Endometrial microvascular endothelial cells (primary cell): ENCODE results near the gene KCNE2. TPM values are rescaled to one million over a fixed set of nuclear protein-coding genes. Genes with fewer than 3 reads are reported as not detected.
"Not testable (repeated sequence)": the region's sequence is repeated elsewhere in the genome, so short reads cannot be mapped to it uniquely, and the experiment has no call there.

ENCODE experiments used
- in situ Hi-C: cut with HindIII; loops from 2 replicates; pipeline ENCODE4 v1.10.0; 2017; ENCODE audit warnings: low sequenced_read_pairs, low pct_unique_long_range_greater_than_20kb; ENCODE audit errors: inconsistent ontology term
- total RNA-seq: library from RNA; depleted of rRNA; stranded (reverse); fragments of >200 nt; gene quantifications from one replicate; pipeline ENCODE4 v1.2.3, GENCODE V29; 2015; ENCODE audit errors: inconsistent ontology term

The KCNE2 gene
- total RNA-seq, 1 donor from 2014 or later: not detected

GRCh38 chr21:34348890-34349519 is 14.8 kb upstream of the KCNE2 start:
- in situ Hi-C loops: no loop called here

- in situ Hi-C loops: no loop called here
Measured at GRCh38 chr21:34351786-34352241, 12.0 kb upstream of the KCNE2 start.

- in situ Hi-C loops: no loop called here
Measured at GRCh38 chr21:34352556-34352955, 11.2 kb upstream of the KCNE2 start.

GRCh38 chr21:34353182-34353581 is 10.6 kb upstream of the KCNE2 start:
- in situ Hi-C loops: no loop called here

GRCh38 chr21:34354836-34355235 is 9.0 kb upstream of the KCNE2 start:
- in situ Hi-C loops: no loop called here

GRCh38 chr21:34355570-34355969 is 8.2 kb upstream of the KCNE2 start:
- in situ Hi-C loops: no loop called here

- in situ Hi-C loops: no loop called here
Measured at GRCh38 chr21:34357889-34358288, 5.9 kb upstream of the KCNE2 start.

GRCh38 chr21:34358866-34359265 is 4.9 kb upstream of the KCNE2 start:
- in situ Hi-C loops: no loop called here

- in situ Hi-C loops: no loop called here
Measured at GRCh38 chr21:34360488-34361241, 3.1 kb upstream of the KCNE2 start.

- in situ Hi-C loops: no loop called here
Measured at GRCh38 chr21:34362136-34362444, 1.7 kb upstream of the KCNE2 start.

GRCh38 chr21:34362670-34363069 is 1.1 kb upstream of the KCNE2 start:
- in situ Hi-C loops: no loop called here

- in situ Hi-C loops: no loop called here
Measured at GRCh38 chr21:34364921-34365320, 1.1 kb downstream of the KCNE2 start.

- in situ Hi-C loops: no loop called here
Measured at GRCh38 chr21:34365809-34366208, 2.0 kb downstream of the KCNE2 start.

- in situ Hi-C loops: no loop called here
Measured at GRCh38 chr21:34367320-34367935, 3.6 kb downstream of the KCNE2 start.

- in situ Hi-C loops: no loop called here
Measured at GRCh38 chr21:34369741-34370140, 5.9 kb downstream of the KCNE2 start.

- in situ Hi-C loops: no loop called here
Measured at GRCh38 chr21:34372321-34372720, 8.5 kb downstream of the KCNE2 start.

GRCh38 chr21:34374462-34374861 is 10.7 kb downstream of the KCNE2 start:
- in situ Hi-C loops: not testable (repeated sequence)

GRCh38 chr21:34374940-34375618 is 11.3 kb downstream of the KCNE2 start, which contains the start of gene SMIM11:
Gene SMIM11 (plus strand): TSS chr21:34375507. CDS start chr21:34379505, 3,998 bp downstream.
- in situ Hi-C loops: not testable (repeated sequence)

GRCh38 chr21:34375619-34375972 is 11.8 kb downstream of the KCNE2 start:
- in situ Hi-C loops: not testable (repeated sequence)

GRCh38 chr21:34383138-34383537 is 19.3 kb downstream of the KCNE2 start:
- in situ Hi-C loops: not testable (repeated sequence)
